Activated T-cell treated with anti-CD3 and anti-CD28 coated beads, Interleukin-2, amount 50 U/mL, for 1 hour (primary cell): Measurements from ENCODE around the gene PCDHGA1.

ENCODE experiments used
- DNase-seq: peaks from one replicate; pipeline ENCODE4 v3.0.0-alpha.2; 2020

PCDHGA1 gene

DNA sequence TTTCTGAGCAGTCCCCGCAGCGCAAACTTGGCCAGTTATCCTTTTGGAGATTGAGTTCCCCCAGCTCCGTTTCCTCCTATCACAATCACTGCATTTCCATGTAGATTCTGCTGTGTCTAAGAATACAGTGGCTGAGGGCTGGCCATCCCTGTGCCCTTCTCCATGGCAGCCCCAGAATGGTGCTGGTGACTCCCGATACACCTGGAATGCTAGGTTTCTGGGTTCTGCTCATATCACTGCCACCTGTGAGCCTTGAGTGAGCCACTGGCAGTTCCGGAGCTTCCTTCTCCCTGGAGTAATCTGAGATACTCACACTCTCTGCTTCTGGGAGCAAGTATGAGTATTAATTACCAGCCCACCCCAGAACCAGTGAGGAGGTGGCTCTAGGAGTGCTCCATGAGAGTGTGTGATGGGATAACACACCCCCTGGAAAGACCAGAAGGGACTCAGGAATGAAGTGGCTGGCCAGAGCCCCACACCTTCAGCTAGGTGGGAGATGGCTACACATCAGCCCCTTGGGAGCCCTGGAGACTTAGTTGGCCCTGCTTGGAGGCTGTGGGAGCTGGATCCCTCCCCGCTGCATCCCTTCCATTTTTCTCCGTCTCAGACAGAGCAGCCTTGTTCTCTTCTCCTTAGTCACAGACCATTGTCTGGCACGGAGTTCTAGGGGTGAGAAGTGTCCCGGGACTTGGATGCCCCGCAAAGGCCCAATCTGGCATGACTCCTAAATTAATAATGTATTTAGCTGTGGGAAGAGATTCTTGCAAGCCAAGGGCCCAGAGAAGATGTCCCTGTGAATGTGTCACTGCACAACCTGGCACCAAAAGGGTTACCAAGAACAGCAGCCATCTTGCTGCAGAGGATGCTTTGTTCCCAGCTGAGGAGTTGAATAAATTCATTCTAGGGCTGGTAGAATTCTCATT, 163.4 kb downstream of the PCDHGA1 start:
- no peak for DNase-seq

DNA sequence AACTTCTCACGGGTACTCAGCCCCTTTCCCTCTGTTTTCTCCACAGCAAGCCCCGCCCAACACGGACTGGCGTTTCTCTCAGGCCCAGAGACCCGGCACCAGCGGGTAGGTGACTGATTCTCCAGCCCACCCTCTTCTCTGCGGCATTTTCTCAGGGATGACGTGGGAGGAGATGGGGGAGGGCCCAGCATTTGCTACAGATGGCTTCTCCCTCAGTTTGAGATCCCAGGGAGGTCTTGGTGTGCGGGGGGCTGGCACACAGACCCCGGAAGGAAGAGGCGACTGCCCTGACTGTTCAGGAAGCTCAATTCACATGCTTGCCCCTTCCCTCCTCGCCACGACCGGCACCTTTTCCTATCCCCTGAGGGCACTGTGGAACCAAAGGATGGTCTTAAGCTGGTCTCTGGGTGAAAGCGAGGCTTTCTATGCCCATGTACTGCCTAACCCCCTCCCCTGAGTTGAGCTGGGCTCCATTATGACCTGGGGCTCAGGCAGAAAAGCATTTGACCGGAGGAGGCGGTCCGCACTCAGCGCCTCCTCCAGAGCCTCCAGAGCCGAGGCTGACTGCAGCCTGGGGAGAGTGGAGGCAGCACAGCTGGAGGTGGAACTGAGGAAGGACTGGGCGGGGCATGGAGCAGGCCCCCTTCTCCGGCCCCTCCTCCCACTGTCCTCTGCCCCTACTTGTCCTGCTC, 164.6 kb downstream of the PCDHGA1 start:
- no peak for DNase-seq

DNA sequence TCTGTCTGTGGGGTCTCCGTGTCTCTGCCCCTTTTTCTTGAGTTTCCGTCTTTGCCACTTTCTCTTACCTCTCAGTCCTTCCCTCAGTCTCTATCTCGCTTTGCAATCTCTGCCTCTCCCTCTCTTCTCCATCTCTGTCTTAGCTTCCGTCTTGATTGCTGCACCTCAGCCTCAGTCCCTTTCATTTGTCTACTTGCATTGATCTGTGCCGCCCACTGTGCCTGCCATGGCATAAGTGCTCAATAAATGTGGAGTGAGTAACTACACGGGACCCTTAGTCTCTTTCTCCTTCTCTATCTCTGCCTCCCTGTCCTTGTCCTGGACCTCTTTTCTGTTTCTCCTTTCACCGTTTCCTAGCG, 165.1 kb downstream of the PCDHGA1 start:
- no peak for DNase-seq

DNA sequence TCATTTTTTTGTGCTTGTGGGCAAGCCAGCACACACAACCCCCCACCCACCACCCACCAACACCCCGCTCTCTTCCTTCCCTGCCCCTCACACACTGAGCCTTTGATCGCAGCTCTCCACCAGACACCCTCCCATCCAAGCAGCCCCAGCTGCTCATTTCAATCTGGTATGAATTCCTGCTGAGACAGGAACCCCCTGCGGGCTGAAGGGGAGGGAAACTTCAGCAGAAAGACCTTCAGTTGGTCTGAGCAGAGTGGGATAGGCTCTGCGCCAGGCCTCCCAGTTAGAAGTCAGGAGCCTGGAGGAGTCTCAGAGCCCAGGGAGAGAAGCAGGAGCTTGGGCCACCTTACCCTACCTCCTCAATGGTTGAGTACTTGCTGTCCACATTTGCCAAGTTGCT, 165.7 kb downstream of the PCDHGA1 start:
- DNase-seq = no peak

DNA sequence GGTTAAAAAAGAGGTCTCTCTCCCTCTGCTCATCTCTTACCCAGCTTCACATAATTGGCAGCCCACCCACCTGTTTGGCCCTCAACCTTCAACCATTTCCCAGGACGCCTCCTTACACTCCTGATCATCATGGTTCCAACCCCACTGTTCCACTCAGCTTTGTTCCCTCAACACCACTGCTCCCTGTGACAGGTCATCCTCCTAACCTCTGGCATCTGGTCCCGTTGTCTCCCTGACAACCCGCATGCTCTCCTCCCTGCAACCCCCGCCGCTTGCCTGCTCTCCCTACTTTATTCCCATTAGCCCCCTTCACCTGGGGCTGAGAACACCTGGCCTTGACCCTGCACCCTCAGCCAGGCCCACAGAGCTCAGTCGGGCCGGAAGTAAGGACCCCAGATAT, 171.4 kb downstream of the PCDHGA1 start:
- DNase-seq = no peak

DNA sequence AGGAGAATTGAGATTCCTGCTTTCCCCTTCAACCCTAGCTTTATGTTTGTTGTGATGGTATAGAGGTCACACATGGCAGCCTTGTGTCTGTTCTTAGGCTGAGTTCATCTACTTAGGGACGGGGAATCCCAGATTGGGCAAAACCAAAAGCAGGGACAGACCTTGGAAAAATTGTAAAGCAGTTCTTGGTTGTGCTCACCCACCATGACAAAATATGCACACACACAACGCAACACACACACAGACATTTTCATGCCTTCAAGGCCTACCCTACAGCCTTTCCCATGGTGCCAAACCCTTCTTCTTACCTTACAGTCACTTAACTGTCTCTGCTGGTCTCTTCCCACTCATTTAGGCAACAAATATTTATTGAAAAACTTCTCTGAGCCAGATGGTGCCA, 173.4 kb downstream of the PCDHGA1 start:
- no peak for DNase-seq

DNA sequence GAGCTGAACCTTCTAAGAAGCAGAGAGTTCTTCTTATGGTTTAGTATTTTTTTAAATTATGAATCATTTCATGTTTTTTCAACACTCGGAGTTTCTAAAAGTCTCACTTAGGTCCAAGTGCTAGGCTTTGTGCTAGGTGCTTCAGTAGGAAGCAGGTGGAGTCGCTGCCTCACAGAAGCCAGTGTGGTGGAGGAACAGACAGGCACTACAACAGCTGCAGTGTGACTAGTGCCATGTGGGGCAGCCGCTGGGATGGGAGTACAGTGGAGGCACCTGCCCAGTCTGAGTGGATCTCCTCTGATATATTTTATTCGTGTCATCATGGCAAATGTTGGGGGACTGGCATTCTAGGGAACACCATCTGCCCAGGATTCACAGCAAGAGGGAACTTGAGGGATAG, 173.9 kb downstream of the PCDHGA1 start:
- DNase-seq = no peak

DNA sequence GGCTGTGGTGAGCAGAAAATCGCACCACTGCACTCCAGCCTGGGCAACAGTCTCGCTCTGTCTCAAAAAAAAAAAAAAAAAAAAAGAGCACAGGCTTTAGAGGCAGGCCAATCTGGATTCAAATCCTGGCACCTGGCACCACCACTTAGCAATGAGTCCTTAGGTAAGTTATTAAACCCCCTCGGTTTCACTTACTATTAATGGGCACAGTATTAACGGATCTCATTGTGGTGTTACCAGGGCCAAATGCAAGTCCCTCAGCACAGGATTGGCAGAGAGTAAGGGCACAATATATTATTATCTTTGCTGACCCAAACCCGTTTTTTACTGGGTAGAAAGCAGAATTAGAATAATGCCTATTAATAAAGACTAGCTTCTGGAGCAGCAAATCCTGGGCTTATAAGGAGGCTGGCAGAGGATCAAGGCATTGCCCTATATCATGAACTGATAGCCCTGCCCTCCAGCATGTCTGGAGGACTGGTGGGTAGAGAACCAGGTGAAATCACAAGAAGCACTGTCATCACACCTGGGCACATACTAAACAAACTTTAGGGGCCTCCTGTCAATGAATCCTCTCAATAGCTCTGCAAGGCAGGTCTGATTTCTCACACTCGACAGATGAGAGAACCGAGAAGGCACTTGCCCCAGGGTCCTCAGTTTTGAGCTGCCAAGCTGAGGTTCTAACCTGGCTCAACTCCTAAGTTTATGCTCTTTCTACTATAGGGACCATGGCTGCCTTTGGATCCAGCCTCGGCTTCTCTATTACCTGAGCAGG, 176.3 kb downstream of the PCDHGA1 start:
- no peak for DNase-seq

DNA sequence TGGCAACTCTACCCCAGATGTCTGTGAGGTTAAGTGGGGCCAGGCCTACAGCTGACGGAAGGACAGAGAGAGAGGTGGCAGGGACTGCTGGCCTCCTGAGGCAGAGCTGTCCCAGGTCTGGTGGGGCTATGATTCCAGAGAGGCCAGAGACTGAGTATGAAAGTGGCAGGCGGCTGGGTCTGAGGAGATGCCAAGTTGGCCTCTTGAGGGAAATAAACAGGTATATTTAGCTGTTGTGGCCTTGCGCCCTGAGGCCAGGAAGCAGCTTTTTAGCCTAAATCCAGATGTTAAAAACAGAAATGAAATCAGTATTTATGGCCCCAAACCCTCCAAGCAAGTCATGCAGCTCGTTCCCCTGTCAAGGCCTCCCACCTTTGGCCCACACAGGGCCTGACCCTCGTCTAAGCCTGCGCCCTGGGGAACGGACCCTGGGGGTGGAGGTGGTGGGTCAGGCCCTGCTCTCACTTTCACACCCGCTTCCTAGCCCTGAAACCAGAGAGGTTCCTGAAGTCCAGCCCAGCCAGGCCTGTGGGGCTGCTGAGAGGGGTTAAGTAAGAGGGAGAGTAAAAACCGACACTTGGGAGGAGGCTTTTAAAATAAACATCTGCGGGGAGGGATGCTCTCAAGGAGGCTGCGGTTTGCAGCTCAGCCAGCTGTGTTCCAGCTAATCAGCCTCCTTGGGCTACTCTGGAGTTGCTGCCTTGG, 177.2 kb downstream of the PCDHGA1 start:
- no peak for DNase-seq

DNA sequence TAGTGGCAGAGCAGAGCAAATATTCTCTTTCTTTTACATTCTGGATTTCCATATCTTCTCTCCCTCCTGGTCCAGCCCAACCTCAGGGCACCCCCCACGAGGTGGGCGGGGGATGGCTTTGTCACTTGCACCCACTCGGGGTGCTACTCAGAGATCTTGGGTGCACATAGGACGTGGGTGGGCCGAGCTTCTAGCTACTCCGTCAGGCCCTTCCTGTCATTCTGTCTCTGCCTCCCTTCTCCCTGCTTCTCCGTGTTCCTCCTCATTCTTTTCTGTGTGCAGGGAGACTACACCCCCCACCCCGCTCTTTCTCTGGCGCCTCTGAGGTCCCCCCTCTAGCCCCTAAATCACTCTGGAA, 178.1 kb downstream of the PCDHGA1 start:
- DNase-seq = no peak

DNA sequence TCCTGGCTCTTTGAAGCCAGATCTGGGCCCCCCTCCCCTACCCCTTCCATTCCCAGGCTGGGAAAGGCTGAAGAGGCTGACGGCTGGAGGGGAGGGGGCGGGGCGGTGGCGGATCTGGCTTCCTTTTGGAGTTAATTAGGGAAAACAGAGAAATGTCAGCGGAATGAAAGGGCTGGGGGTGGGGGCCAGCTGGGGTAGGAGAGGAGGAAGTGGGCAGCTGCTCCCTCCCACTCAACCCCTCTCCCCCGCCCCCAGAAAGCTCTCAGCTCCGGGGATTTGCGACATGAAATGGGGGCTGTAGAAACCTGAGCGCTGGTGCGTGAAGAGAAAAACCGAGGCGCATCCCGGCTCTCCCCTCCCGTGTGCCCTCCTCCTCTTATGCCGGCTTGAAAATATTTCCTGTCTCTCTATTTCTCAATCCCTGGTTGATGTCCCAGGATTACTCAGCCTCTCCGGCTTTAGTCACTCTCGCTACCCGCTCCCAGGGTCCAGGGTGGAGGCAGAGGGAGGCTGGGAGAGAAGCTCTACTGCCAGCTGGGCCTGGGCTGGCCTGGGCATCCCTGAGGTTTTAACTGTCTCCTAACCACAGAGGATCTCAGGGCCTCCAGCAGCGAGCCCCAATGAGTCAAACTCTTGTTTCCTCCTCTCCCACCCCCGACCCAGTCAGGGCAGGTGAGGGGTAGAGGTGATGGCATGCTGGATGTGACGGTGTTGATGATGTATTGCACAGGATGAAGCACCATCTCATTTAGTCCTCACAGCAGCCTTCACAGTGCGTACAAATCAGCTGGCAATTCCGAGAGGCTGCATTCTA, 178.7 kb downstream of the PCDHGA1 start:
- no peak for DNase-seq

DNA sequence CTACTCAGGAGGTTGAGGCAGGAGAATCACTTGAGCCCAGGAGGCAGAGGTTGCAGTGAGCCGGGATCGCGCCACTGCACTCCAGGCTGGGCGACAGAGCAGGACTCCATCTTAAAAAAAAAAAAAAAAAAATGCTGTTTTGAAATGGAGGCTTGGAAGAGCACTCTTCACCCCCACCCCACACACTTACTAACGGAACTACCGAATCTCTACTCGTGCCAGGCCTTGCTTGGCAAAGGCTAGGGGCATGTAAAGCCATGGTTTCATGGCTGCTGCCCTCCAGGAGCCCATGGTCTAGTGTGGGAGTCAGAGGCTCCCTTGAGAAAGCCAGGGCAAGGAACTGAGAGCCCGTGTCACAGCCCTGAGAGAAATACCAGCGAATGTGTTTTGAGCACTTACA, 179.8 kb downstream of the PCDHGA1 start:
- no peak for DNase-seq

DNA sequence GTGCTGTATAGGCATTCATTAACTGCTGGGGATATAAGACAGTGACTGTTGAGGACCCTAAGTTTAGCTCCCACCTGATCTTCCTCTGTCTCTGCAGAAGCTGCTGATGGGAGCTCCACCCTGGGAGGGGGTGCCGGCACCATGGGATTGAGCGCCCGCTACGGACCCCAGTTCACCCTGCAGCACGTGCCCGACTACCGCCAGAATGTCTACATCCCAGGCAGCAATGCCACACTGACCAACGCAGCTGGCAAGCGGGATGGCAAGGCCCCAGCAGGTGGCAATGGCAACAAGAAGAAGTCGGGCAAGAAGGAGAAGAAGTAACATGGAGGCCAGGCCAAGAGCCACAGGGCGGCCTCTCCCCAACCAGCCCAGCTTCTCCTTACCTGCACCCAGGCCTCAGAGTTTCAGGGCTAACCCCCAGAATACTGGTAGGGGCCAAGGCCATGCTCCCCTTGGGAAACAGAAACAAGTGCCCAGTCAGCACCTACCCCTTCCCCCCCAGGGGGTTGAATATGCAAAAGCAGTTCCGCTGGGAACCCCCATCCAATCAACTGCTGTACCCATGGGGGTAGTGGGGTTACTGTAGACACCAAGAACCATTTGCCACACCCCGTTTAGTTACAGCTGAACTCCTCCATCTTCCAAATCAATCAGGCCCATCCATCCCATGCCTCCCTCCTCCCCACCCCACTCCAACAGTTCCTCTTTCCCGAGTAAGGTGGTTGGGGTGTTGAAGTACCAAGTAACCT, 180.7 kb downstream of the PCDHGA1 start:
- DNase-seq = no peak

DNA sequence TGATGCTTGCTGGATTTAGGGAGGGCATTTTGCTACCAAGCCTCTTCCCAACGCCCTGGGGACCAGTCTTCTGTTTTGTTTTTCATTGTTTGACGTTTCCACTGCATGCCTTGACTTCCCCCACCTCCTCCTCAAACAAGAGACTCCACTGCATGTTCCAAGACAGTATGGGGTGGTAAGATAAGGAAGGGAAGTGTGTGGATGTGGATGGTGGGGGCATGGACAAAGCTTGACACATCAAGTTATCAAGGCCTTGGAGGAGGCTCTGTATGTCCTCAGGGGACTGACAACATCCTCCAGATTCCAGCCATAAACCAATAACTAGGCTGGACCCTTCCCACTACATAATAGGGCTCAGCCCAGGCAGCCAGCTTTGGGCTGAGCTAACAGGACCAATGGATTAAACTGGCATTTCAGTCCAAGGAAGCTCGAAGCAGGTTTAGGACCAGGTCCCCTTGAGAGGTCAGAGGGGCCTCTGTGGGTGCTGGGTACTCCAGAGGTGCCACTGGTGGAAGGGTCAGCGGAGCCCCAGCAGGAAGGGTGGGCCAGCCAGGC, 181.5 kb downstream of the PCDHGA1 start:
- no peak for DNase-seq

DNA sequence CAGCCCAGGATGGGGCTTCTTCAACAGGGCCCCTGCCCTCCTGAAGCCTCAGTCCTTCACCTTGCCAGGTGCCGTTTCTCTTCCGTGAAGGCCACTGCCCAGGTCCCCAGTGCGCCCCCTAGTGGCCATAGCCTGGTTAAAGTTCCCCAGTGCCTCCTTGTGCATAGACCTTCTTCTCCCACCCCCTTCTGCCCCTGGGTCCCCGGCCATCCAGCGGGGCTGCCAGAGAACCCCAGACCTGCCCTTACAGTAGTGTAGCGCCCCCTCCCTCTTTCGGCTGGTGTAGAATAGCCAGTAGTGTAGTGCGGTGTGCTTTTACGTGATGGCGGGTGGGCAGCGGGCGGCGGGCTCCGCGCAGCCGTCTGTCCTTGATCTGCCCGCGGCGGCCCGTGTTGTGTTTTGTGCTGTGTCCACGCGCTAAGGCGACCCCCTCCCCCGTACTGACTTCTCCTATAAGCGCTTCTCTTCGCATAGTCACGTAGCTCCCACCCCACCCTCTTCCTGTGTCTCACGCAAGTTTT, 182.1 kb downstream of the PCDHGA1 start:
- peak; percentile 85 for DNase-seq

DNA sequence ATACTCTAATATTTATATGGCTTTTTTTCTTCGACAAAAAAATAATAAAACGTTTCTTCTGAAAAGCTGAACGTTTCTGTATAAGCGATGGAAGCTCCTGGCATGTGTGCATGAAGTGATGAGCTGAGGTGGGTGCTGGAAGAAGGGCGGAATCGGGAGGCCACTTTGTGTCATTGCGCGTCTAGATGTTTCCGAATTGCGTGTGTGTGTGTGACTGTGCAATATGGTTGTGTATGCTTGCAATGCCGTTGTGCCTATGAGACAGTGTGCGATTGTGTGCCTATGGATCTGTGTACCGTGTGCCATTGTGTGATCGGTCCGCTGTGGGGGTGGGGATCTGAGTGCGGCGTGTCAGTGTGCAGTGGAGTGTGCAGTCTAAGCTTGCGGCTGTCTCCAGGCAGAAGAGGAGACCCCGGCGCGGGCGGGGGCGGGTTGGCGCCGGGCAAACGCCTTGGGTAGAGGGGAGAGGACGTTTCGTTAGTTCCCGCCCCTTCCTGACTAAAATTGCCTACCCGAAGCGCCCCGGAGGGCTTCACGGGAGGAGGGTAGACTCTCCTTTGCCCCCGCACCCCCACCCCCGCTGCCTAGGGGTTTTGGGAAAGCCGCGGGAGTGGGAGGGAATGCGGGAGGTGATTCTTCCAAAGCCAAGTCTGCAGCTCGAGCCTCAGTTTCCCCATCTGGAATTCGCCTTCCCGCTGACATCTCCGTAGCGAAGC, 182.8 kb downstream of the PCDHGA1 start:
- DNase-seq = peak; percentile 45

DNA sequence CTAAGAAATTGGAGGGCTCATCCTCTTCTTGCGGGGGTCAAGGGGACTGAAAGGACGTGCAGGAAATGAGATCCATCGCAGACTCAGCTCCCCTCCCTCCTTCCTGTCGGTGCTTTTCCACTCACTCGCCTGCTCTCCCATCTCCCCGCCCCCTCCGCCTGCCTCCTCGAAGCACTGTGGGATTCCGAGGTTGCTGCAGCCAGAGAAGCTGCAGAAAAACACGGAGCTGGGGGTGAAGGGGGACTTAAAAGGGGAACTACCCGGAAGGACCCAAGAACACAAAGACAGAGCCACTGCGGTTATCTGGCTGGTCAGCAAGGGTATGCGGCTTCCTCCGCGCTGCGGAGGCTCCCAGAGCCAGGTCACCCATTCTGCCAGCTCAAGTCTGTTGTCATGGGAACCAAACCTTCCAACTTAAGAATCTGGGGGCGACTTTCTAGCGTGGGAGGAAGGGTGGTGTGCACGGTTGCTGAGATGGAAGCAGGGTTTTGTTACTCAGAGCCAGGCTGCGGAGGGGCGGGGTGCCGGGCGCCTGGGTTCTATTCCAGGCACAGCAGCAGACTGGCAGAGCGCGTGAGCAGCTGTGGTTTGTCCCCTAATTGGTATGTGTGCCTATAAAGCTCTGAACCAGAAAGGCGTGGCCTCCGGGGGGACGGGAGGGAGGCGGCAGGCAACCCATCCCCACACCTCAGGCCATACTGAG, 183.5 kb downstream of the PCDHGA1 start:
- DNase-seq = peak; percentile 56

DNA sequence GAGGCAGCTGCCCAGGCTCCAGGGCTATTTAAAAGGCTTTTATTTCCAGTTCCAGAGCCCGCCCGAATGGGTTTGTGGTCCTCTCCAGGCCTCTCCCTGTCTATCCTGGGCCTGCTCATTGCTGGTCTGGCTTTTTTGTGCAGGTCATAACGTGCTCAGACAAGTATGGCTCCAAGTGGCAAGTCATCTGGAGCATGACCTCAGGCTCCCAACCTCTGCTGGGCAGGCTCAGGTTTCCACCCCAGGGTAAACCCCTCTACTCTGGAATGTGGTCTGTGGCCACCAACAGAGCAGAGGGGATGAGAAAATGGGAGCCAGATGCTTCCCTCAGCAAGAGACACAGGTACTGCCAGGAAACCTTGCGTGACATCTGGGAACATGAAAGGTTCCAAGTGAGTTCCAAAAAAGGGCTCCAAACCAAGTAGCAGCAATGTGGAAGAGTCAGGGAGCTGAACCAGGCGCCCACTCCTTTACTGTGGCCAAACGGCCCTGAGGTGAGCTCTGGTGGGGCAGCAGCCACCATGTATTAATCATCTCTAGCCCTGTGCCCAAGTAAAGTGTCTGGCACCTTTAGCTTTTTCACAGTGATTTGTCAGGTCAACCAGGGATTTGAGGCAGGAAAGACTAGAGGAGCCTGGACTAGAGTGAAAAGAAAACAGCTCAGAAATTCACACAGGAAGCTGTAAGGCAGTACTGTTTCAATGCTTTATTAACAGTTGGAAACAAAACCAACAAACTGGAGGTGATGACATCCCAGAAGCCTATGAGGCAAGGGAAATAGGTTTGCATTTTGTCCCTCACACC, 184.2 kb downstream of the PCDHGA1 start:
- no peak for DNase-seq

DNA sequence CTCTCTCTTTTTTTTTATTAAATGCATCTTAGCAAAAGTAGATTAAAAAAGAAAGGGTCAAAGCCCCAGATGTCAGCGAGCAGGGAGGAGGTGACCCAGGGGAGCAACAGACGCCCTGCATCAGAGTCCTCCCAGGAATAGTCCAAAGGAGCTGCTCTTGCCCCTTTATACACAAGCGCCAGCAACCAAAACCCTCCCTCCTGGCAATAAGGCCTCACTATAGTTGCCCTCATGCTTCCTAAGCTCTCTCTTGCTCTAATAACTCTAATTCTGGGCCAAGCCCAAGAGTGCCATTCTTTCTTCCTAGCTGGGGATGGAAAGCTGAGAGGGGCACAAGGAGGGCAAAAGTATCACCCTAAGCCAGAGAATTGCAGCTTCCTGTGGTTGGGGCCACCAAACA, 184.8 kb downstream of the PCDHGA1 start:
- no peak for DNase-seq
